Esophagus muscularis mucosa (tissue), 3 donors: Measurements from ENCODE around the gene CEP57L1.

Source experiments
- POLR2A ChIP-seq: fragments of 450-650 bp; IDR thresholded peaks from one replicate; pipeline ENCODE4 v1.6.1; 2017; ENCODE audit warnings: antibody characterized with exemption, moderate library complexity, mild to moderate bottlenecking, low read depth
- TF ChIP-seq, protein P1 (sequence below), 3 experiments: fragments of 200-600 bp in 2 of 3; fragments of 450-650 bp in 1 of 3; sonication (generic) in 2 of 3; IDR thresholded peaks; one replicate each; pipeline ENCODE4 v1.5.1; 2017 to 2019; ENCODE audit warnings: antibody characterized with exemption in 3 of 3, mild to moderate bottlenecking in 2 of 3, moderate library complexity in 1 of 3

DNA sequence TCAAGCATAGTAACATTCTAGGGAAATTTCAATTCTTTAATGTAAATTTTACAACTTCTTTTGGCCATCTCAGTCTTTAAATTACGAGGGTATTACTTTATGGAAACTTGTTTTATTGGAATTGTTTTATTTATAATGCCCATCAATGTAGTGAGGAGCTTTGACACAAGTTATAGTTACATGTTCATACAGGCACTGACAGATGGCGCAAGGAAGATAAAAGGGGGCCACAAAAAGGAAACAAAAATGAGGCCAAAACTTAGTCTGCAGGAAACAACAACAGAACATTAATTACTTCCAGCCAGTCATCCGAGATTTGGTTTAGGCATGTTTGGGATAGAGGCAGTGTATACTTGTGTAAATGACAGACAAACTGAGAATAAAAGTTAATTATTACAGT, 18.9 kb upstream of the CEP57L1 start:
- TF ChIP-seq, protein P1, sequence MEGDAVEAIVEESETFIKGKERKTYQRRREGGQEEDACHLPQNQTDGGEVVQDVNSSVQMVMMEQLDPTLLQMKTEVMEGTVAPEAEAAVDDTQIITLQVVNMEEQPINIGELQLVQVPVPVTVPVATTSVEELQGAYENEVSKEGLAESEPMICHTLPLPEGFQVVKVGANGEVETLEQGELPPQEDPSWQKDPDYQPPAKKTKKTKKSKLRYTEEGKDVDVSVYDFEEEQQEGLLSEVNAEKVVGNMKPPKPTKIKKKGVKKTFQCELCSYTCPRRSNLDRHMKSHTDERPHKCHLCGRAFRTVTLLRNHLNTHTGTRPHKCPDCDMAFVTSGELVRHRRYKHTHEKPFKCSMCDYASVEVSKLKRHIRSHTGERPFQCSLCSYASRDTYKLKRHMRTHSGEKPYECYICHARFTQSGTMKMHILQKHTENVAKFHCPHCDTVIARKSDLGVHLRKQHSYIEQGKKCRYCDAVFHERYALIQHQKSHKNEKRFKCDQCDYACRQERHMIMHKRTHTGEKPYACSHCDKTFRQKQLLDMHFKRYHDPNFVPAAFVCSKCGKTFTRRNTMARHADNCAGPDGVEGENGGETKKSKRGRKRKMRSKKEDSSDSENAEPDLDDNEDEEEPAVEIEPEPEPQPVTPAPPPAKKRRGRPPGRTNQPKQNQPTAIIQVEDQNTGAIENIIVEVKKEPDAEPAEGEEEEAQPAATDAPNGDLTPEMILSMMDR (IDR thresholded peaks at IDR 0.05) = no peak
- no peak for TF ChIP-seq POLR2A
